Panc1 (cell line): Measurements from ENCODE around the gene TMEFF1. TPM values are rescaled to one million over a fixed set of nuclear protein-coding genes. Genes with fewer than 3 reads are reported as not detected.

Experiments
- ATAC-seq: fragments of 200-7000 bp; cut with Tn5 transposase; 2 replicates; pipeline ENCODE4 v1.9.1; 2020; ENCODE audit warnings: mild to moderate bottlenecking, moderate library complexity
- BruUV-seq: library from RNA; stranded (reverse); fragments of 400-500 nt; replicated peaks from 2 replicates; lab custom pipeline; 2021; lab: Mats Ljungman, UMichigan
- CTCF ChIA-PET: fragments of 300-600 bp; sonication (Branson Sonifier 250); formaldehyde crosslinking; loops from one replicate; lab custom pipeline; 2022; ENCODE audit warnings: antibody characterized with exemption; lab: Charles Lee
- POLR2A ChIA-PET: fragments of 300-600 bp; sonication (Branson Sonifier 250); formaldehyde crosslinking; loops from one replicate; lab custom pipeline; 2022; ENCODE audit warnings: antibody characterized with exemption; lab: Charles Lee
- DNase-seq: peaks from one replicate; pipeline ENCODE4 v3.0.0-alpha.2; 2010; ENCODE audit warnings: low read depth, low spot score
- H3K27ac ChIP-seq: 2 replicates; pipeline ENCODE4 v1.5.1; 2011; ENCODE audit warnings: mild to moderate bottlenecking, low read length, inconsistent platforms
- H3K27me3 ChIP-seq: fragments of 200-500 bp; sonication (Bioruptor generic); 2 replicates; pipeline ENCODE4 v1.6.0; 2014; ENCODE audit warnings: low read length, inconsistent platforms; ENCODE audit not compliant: control insufficient read depth, insufficient read depth
- H3K36me3 ChIP-seq: fragments of 200-500 bp; sonication (Bioruptor generic); 2 replicates; pipeline ENCODE4 v1.5.1; 2014; ENCODE audit warnings: inconsistent platforms, mild to moderate bottlenecking, low read length, moderate library complexity; ENCODE audit not compliant: control insufficient read depth, insufficient read depth
- H3K4me1 ChIP-seq: 2 replicates; pipeline ENCODE4 v1.5.1; 2011; ENCODE audit warnings: inconsistent platforms, mild to moderate bottlenecking, low read length, moderate library complexity; ENCODE audit not compliant: control insufficient read depth, insufficient read depth
- H3K4me3 ChIP-seq, 2 experiments: 2 replicates each; pipeline ENCODE4 v1.5.1; 2011 to 2012; ENCODE audit warnings: low read depth in 2 of 2, low read length in 2 of 2, mild to moderate bottlenecking in 2 of 2, inconsistent platforms in 1 of 2, moderate library complexity in 1 of 2
- H3K9me3 ChIP-seq: fragments of 200-500 bp; sonication (Bioruptor generic); 2 replicates; pipeline ENCODE4 v1.5.1; 2014; ENCODE audit warnings: low read depth, mild to moderate bottlenecking, inconsistent platforms, low read length, moderate library complexity; ENCODE audit not compliant: control insufficient read depth, insufficient read depth
- CTCF ChIP-seq: fragments of 450-650 bp; IDR thresholded peaks from 2 replicates; pipeline ENCODE4 v1.5.1; 2017; ENCODE audit warnings: mild to moderate bottlenecking
- POLR2AphosphoS5 ChIP-seq: IDR thresholded peaks from 2 replicates; pipeline ENCODE4 v1.6.1; 2012; ENCODE audit warnings: mild to moderate bottlenecking, low read depth, low read length, moderate library complexity
- SIN3A ChIP-seq: IDR thresholded peaks from 2 replicates; pipeline ENCODE4 v1.6.1; 2012; ENCODE audit warnings: low read depth, mild to moderate bottlenecking, low read length, moderate library complexity, borderline replicate concordance; ENCODE audit not compliant: insufficient read depth
- TCF7L2 ChIP-seq: IDR thresholded peaks from 2 replicates; pipeline ENCODE4 v1.6.1; 2011; ENCODE audit warnings: mild to moderate bottlenecking, low read depth, low read length, inconsistent platforms
- in situ Hi-C: cut with HindIII; loops from 2 replicates; pipeline ENCODE4 v1.10.0; 2016; ENCODE audit warnings: low sequenced_read_pairs, low pct_unique_long_range_greater_than_20kb
- intact Hi-C: fragments of 100-400 bp; cut with micrococcal nuclease; formaldehyde crosslinking; loops from one replicate; pipeline ENCODE4 v1.10.0; 2022; ENCODE audit not compliant: unreplicated experiment
- total RNA-seq: library from RNA; stranded (reverse); gene quantifications from one replicate; pipeline ENCODE4 v1.2.1, GENCODE V29; 2021; ENCODE audit not compliant: unreplicated experiment
- TF ChIP-seq, protein P1 (sequence below), 2 experiments: IDR thresholded peaks; 2 replicates each; pipeline ENCODE4 v1.6.1; 2011 to 2012; ENCODE audit warnings: low read depth in 2 of 2, control low read depth in 1 of 2, low read length in 1 of 2, mild to moderate bottlenecking in 1 of 2, moderate library complexity in 1 of 2; ENCODE audit not compliant: insufficient read depth in 1 of 2

The TMEFF1 gene
- total RNA-seq, 1 experiment from 2014 or later = 2.2 TPM

DNA sequence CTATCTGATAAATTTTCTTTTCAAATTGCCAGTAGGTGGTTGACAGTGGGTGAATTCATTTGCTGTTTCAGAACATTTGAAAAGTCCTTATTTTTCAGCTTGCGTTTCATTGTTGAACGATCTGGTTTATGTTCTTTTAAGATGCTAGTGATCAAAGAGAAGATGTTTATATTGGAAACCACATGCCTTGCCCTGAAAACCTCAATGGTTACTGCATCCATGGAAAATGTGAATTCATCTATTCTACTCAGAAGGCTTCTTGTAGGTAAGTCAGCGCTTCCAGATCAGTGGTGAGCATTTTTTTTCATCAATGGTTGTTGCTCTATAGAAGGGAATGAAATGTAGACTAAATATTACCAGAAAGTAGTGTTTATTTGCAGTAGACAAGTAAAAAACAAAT is 88.3 kb downstream of the TMEFF1 start:
- BruUV-seq = no TSS peak
- ATAC-seq = no peak
- intact Hi-C loops = no loop called here
- in situ Hi-C loops = no loop called here
- no peak overlapping the region for H3K27ac ChIP-seq
- no peaks in the 10 kb centered on the region for H3K27me3 ChIP-seq
- no peaks in the 10 kb centered on the region for H3K9me3 ChIP-seq
- no peak overlapping the region for H3K4me3 ChIP-seq
- no peak for TF ChIP-seq TCF7L2
- DNase-seq = no peak
- POLR2A ChIA-PET = no interaction called here
- H3K4me1 ChIP-seq = no peaks in the 10 kb centered on the region
- no peaks in the 10 kb centered on the region for H3K36me3 ChIP-seq
- CTCF ChIA-PET = no interaction called here

DNA sequence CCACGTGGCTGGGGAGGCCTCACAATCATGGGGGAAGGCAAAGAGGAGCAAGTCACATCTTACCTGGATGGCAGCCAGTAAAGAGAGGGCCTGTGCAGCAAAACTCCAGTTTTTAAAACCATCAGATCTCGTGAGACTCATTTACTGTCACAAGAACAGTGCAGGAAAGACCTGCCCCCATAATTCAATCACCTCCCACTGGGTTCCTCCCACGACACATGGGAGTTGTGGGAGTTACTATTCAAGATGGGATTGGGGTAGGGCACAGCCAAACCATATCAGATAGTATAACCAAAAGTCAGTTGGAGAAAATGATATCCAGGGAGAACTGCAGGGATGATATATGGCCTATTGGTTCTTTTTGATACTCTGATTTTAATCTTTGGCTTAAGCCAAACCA is 94.9 kb downstream of the TMEFF1 start:
- ChIA-PET POLR2A (no interaction called here), CTCF (no interaction called here)
- Histone ChIP-seq H3K36me3 (no peaks in the 10 kb centered on the region), H3K27ac (no peak overlapping the region), H3K27me3 (no peaks in the 10 kb centered on the region), H3K9me3 (no peaks in the 10 kb centered on the region), H3K4me3 (no peak overlapping the region), H3K4me1 (no peaks in the 10 kb centered on the region)
- intact Hi-C loops = no loop called here
- TF ChIP-seq SIN3A (no peak), TCF7L2 (no peak), POLR2AphosphoS5 (no peak), CTCF (no peak)
- TF ChIP-seq, protein P1, sequence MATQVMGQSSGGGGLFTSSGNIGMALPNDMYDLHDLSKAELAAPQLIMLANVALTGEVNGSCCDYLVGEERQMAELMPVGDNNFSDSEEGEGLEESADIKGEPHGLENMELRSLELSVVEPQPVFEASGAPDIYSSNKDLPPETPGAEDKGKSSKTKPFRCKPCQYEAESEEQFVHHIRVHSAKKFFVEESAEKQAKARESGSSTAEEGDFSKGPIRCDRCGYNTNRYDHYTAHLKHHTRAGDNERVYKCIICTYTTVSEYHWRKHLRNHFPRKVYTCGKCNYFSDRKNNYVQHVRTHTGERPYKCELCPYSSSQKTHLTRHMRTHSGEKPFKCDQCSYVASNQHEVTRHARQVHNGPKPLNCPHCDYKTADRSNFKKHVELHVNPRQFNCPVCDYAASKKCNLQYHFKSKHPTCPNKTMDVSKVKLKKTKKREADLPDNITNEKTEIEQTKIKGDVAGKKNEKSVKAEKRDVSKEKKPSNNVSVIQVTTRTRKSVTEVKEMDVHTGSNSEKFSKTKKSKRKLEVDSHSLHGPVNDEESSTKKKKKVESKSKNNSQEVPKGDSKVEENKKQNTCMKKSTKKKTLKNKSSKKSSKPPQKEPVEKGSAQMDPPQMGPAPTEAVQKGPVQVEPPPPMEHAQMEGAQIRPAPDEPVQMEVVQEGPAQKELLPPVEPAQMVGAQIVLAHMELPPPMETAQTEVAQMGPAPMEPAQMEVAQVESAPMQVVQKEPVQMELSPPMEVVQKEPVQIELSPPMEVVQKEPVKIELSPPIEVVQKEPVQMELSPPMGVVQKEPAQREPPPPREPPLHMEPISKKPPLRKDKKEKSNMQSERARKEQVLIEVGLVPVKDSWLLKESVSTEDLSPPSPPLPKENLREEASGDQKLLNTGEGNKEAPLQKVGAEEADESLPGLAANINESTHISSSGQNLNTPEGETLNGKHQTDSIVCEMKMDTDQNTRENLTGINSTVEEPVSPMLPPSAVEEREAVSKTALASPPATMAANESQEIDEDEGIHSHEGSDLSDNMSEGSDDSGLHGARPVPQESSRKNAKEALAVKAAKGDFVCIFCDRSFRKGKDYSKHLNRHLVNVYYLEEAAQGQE (IDR thresholded peaks at IDR 0.05; ENCODE audit: insufficient read depth in 1 of 2, low read depth in 2 of 2, low read length in 1 of 2) = no peak
- DNase-seq (no peak), ATAC-seq (no peak)
- in situ Hi-C loops = no loop called here
- no TSS peak for BruUV-seq

GRCh38 chr9:100573655-100574260 is 100.8 kb downstream of the TMEFF1 start:
- CTCF ChIA-PET = no interaction called here

More at GRCh38 chr9:100573655-100574260, 100.8 kb downstream of the TMEFF1 start:
- POLR2A ChIA-PET = no interaction called here
- intact Hi-C loops (no loop called here), in situ Hi-C loops (no loop called here)
- TF ChIP-seq SIN3A = no peak
- TF ChIP-seq, protein P1 (IDR thresholded peaks at IDR 0.05; ENCODE audit: insufficient read depth in 1 of 2, low read depth in 2 of 2, low read length in 1 of 2) = no peak
- TF ChIP-seq POLR2AphosphoS5 = no peak
- no peak for TF ChIP-seq TCF7L2
- TF ChIP-seq CTCF = no peak
- BruUV-seq = no TSS peak
- no peak for DNase-seq
- Histone ChIP-seq H3K4me1 (no peaks in the 10 kb centered on the region), H3K36me3 (no peaks in the 10 kb centered on the region; the same call in 1 of the 2 replicates), H3K4me3 (no peak overlapping the region), H3K9me3 (no peaks in the 10 kb centered on the region), H3K27ac (no peak overlapping the region), H3K27me3 (no peaks in the 10 kb centered on the region)
- ATAC-seq = no peak
